Brain microvascular endothelial cell (primary cell): ENCODE results near the gene KLK11.

ENCODE experiments used
- DNase-seq: peaks from one replicate; pipeline ENCODE4 v3.0.0-alpha.2; 2020
- H3K27ac ChIP-seq: fragments of 250-450 bp; sonication (Bioruptor Pico); 2 replicates; pipeline ENCODE4 v1.5.1; 2020; ENCODE audit warnings: mild to moderate bottlenecking, moderate library complexity
- H3K27me3 ChIP-seq: fragments of 250-450 bp; sonication (Bioruptor Pico); replicated peaks from 2 replicates; pipeline ENCODE4 v1.5.1; 2020; ENCODE audit warnings: mild to moderate bottlenecking
- H3K36me3 ChIP-seq: fragments of 250-450 bp; sonication (Bioruptor Pico); replicated peaks from 2 replicates; pipeline ENCODE4 v1.5.1; 2020; ENCODE audit warnings: mild to moderate bottlenecking
- H3K4me3 ChIP-seq: 2 replicates; pipeline ENCODE4 v1.5.1; 2011; ENCODE audit warnings: low read depth, mild to moderate bottlenecking, control low read depth, low read length, moderate library complexity
- in situ Hi-C: cut with HindIII; loops from 2 replicates; pipeline ENCODE4 v1.10.0; 2017; ENCODE audit warnings: low sequenced_read_pairs, low pct_ligation_motif_present
- TF ChIP-seq, protein P1 (sequence below): IDR thresholded peaks from 2 replicates; pipeline ENCODE4 v1.5.1; 2011; ENCODE audit warnings: low read depth, mild to moderate bottlenecking, moderate library complexity, low read length, control low read depth, inconsistent platforms; ENCODE audit errors: missing control alignments

The KLK11 gene

DNA sequence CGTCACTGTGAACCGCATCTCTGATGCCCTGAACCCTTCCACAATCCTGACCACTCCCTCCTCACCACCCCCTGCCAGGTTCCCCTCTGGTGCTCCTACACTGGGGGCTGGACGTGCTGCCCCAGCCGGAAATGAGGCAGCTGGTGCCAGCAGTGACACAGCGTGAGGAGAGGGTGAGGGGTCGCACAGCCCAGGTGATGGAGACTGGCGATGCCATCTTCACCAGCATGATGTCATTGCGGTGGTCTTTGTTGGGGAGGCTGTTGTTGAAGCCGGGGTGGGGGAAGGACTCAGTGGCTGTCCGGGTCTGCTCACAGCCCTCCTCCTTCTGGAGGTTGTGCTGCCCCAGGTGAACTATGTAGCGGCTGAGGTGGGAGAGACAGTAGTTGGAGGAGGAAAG is 2.5 kb downstream of the KLK11 start:
- no peaks in the 10 kb centered on the region for H3K36me3 ChIP-seq
- no peak overlapping the region for H3K27ac ChIP-seq
- no peak overlapping the region for H3K4me3 ChIP-seq
- TF ChIP-seq, protein P1, sequence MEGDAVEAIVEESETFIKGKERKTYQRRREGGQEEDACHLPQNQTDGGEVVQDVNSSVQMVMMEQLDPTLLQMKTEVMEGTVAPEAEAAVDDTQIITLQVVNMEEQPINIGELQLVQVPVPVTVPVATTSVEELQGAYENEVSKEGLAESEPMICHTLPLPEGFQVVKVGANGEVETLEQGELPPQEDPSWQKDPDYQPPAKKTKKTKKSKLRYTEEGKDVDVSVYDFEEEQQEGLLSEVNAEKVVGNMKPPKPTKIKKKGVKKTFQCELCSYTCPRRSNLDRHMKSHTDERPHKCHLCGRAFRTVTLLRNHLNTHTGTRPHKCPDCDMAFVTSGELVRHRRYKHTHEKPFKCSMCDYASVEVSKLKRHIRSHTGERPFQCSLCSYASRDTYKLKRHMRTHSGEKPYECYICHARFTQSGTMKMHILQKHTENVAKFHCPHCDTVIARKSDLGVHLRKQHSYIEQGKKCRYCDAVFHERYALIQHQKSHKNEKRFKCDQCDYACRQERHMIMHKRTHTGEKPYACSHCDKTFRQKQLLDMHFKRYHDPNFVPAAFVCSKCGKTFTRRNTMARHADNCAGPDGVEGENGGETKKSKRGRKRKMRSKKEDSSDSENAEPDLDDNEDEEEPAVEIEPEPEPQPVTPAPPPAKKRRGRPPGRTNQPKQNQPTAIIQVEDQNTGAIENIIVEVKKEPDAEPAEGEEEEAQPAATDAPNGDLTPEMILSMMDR, result no peak
- DNase-seq, result no peak
- in situ Hi-C loops, result no loop called here
- H3K27me3 ChIP-seq, result peaks cover 6% of the 10 kb centered on the region

DNA sequence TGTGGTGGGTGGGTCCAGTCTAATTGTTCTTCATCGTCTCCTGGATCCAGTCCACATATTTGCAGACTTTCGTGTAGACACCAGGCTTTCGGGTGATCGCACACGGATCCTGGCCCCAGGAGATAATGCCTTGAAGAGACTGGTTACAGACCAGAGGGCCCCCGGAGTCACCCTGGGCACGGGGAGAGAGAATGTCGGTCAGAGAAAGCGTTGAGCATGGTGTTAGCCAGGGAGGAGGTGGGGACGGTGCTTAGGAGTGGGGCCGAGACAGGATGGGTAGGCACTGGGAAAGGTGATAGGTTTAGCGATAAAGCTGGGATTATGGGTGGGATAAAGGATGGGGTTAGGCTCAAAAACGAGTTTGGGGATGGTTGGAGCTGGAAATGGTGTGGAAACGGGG is 3.9 kb downstream of the KLK11 start:
- H3K4me3 ChIP-seq, result no peak overlapping the region

GRCh38 chr19:51020988-51021651 is 5.3 kb downstream of the KLK11 start:
- no peak overlapping the region for H3K27ac ChIP-seq
- DNase-seq, result peak; percentile 49
- H3K36me3 ChIP-seq, result no peaks in the 10 kb centered on the region
- H3K4me3 ChIP-seq, result no peak overlapping the region
- TF ChIP-seq, protein P1, result peak; percentile 70
- H3K27me3 ChIP-seq, result peaks cover 22% of the 10 kb centered on the region
- in situ Hi-C loops, result no loop called here

More for the DNA sequence above, 3.9 kb downstream of the KLK11 start:
- TF ChIP-seq, protein P1, result no peak
- Histone ChIP-seq H3K36me3 (no peaks in the 10 kb centered on the region), H3K27me3 (peaks cover 14% of the 10 kb centered on the region), H3K27ac (no peak overlapping the region)
- in situ Hi-C loops, result no loop called here
- no peak for DNase-seq

- TF ChIP-seq, protein P1, result no peak
- Histone ChIP-seq H3K36me3 (no peaks in the 10 kb centered on the region), H3K27ac (no peak within 1 kb of the TSS), H3K27me3 (peaks cover 22% of the 10 kb centered on the region), H3K4me3 (no peak within 1 kb of the TSS)
- no peak for DNase-seq
- in situ Hi-C loops, result no loop called here
Observed at GRCh38 chr19:51019544-51019925, 6.9 kb downstream of the KLK11 start, which contains the start of gene KLK10. KLK10 (minus strand) TSS chr19:51019709; CDS start chr19:51019130, 579 bp downstream.

DNA sequence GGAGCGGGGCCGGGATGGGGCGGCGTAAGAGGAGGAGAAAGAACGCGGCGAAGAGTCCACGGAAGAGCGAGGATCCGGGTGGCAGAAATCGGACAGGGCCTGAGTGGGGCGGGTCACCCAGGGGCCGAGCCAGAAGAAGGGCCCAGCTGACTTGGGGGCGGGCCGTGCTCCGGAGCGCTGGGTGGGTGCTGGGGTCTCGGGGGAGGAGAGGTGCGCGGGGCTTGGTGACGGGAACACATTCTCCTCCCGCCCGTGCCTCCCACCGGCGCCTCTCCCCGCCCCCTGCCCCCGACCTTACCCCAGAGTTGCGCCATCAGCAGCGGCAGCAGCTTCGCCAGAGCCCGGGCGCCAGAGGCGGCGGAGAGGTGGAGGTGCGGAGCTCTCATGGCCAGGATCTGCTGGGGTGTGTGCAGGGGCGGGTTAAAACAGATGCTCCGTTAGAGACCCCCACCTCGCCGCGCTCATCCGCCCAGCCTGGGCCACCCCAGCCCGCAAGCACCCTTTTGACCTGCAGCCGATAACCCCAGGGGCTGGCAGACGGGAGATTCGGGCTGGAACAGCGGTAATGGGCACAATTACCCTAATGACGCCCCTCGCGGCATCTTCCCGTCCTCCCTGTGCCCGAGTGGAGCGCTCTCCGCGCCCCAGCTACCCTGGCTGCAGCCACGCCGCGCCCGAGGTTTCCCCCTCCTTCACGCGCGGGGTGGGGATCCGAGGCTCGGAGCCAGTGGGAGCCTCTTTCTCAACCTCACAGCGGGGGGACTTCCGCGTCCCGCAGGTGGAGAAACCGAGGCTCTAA is 7.5 kb downstream of the KLK11 start:
- H3K27ac ChIP-seq, result no peak overlapping the region
- peaks cover 22% of the 10 kb centered on the region for H3K27me3 ChIP-seq
- no peak overlapping the region for H3K4me3 ChIP-seq
- TF ChIP-seq, protein P1, result no peak
- no peak for DNase-seq
- H3K36me3 ChIP-seq, result no peaks in the 10 kb centered on the region
- in situ Hi-C loops, result no loop called here
